ENCODE data around the gene AMH. TPM values are rescaled to one million over a fixed set of nuclear protein-coding genes. Genes with fewer than 3 reads are reported as not detected.
A peak's percentile ranks its signal among the peaks of the same experiment; 100 is the strongest.

AMH gene
- total and polyA plus RNA-seq, 2 of the 13 experiments (the other 11 are each of a cell fraction or from before 2014, with no cell fraction given) = 0.03 to 0.18 TPM

DNA sequence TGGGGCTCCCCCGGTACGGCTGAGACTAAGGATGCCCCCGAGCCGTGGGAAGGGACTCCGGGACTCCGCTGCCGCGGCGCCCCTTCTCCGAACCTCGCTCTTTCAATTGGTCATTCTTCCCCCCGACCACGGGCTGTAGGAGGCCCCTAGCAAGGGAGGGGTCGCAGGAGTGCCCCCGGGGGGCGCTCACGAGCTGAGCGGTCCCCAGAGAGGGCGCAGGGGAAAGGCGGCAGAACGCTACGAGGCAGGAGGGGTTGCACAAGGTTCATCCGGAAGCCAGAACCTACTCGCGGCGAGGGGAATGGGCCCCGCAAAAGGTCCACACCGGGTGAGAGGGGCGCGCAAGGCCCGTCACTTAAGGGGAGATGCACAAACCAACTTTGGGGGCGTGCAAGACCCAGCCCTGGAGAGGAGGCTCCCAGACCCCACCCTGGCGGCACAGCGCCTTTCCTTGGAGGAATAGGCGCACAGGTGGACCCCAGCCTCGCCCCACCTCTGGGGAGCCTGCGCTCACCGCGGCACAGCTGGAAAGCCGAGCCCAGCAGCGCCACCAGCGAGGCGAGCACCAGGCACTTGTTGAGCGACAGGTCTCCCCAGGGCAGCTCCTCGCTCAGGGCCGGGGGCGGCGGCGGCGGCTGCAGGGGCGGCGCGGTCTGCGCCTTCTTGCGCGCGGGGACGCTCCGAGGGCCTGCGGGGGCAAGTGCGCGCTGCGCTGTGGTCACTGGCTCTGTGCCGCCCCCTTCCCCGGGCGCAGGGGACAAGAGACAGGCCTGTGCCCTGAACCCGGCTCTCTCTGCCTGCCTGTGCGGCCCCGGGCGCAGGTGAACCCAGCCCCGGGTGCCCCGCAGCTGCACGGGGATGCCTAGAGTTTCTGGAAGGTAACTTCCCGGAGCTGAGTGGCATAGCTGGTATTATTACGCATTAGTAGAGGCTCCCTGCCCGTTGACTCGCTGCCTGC, 4.3 kb downstream of the AMH start:
- Histone ChIP-seq H3K27ac (ENCODE audit: extremely low read length, insufficient read depth, low read length) (no peak overlapping the region), H2AFZ (ENCODE audit: low read length) (no peak overlapping the region), H3K4me1 (ENCODE audit: insufficient read depth, low read length) (peaks cover 35% of the 10 kb centered on the region), H3K9me3 (ENCODE audit: low read length) (no peaks in the 10 kb centered on the region), H3K27me3 (ENCODE audit: control insufficient read depth in 1 of 2, insufficient read depth in 2 of 2, low read length in 2 of 2) (peaks cover under 1 to 2% of the 10 kb centered on the region in 2 experiments; a peak in 2 of 5 replicates), H4K20me1 (ENCODE audit: insufficient read depth, low read length) (no peaks in the 10 kb centered on the region), H3K4me3 (replicated peaks in 1 of 3; ENCODE audit: insufficient read depth in 1 of 3, low read depth in 2 of 3, low read length in 3 of 3) (peak overlapping the region; percentile 41 to 67 (median 49)), H3K79me2 (ENCODE audit: insufficient read depth, low read length) (no peaks in the 10 kb centered on the region), H3K4me2 (ENCODE audit: low read depth, low read length) (peak overlapping the region; percentile 85), H3K36me3 (replicated peaks in 1 of 2; ENCODE audit: control insufficient read depth in 1 of 2, insufficient read depth in 2 of 2, low read length in 2 of 2) (no peaks in the 10 kb centered on the region), H3K9ac (ENCODE audit: insufficient read depth, low read depth, low read length) (peak overlapping the region; percentile 64)
- ATAC-seq (peak; percentile 65), DNase-seq (ENCODE audit: low spot score) (peak; percentile 45), FAIRE-seq (peak; percentile 61)
- CTCF ChIA-PET (ENCODE audit: low intra/inter-chr PET ratio, low total read pairs) = interaction anchor here (1.4 to 1.9 kb wide), 6 partner anchors 9 to 98 kb away, joined by 3 to 12 read pairs (median 5); partner anchors contain the start of genes PLEKHJ1 and SF3A2
- WGBS (ENCODE audit: low lambda C conversion rate) = no CpG with 5 or more reads among the region's 77 CpGs
- POLR2A ChIA-PET = interaction anchor here (1.0 to 2.3 kb wide), 8 partner anchors 10 to 18 kb away, joined by 3 to 9 read pairs (median 4); partner anchors contain the start of gene PLEKHJ1
- in situ Hi-C loops (cut with HindIII; ENCODE audit: extremely low pct_ligation_motif_present, low pct_unique_long_range_greater_than_20kb) = no loop called here
- no TSS peak for BruUV-seq (replicated peaks)
- intact Hi-C loops (cut with micrococcal nuclease; ENCODE audit: unreplicated experiment) = no loop called here
- peak; percentile 20; the same call in 1 of the 2 replicates for TF ChIP-seq ZNF333 (CRISPR knock-in tag; IDR thresholded peaks at IDR 0.05; ENCODE audit: borderline replicate concordance)
- TF ChIP-seq ZBTB7A (CRISPR knock-in tag; IDR thresholded peaks at IDR 0.05) = peak; percentile 83; the same call in 1 of the 2 replicates
- TF ChIP-seq HNF4A (CRISPR knock-in tag; IDR thresholded peaks at IDR 0.05) = peak; percentile 45; the same call in 1 of the 2 replicates
- TF ChIP-seq ZNF326 (CRISPR knock-in tag; IDR thresholded peaks at IDR 0.05; ENCODE audit: borderline replicate concordance) = no peak
- TF ChIP-seq, protein P1, sequence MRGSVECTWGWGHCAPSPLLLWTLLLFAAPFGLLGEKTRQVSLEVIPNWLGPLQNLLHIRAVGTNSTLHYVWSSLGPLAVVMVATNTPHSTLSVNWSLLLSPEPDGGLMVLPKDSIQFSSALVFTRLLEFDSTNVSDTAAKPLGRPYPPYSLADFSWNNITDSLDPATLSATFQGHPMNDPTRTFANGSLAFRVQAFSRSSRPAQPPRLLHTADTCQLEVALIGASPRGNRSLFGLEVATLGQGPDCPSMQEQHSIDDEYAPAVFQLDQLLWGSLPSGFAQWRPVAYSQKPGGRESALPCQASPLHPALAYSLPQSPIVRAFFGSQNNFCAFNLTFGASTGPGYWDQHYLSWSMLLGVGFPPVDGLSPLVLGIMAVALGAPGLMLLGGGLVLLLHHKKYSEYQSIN (CRISPR knock-in tag; IDR thresholded peaks at IDR 0.05; ENCODE audit: borderline replicate concordance) = no peak
- TF ChIP-seq ZNF777 (CRISPR knock-in tag; IDR thresholded peaks at IDR 0.05) = no peak; the same call in 1 of the 2 replicates
- TF ChIP-seq, protein P2, sequence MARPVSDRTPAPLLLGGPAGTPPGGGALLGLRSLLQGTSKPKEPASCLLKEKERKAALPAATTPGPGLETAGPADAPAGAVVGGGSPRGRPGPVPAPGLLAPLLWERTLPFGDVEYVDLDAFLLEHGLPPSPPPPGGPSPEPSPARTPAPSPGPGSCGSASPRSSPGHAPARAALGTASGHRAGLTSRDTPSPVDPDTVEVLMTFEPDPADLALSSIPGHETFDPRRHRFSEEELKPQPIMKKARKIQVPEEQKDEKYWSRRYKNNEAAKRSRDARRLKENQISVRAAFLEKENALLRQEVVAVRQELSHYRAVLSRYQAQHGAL (CRISPR knock-in tag; IDR thresholded peaks at IDR 0.05; ENCODE audit: not compliant biosample characterization) = peak; percentile 3
- TF ChIP-seq, protein P3, sequence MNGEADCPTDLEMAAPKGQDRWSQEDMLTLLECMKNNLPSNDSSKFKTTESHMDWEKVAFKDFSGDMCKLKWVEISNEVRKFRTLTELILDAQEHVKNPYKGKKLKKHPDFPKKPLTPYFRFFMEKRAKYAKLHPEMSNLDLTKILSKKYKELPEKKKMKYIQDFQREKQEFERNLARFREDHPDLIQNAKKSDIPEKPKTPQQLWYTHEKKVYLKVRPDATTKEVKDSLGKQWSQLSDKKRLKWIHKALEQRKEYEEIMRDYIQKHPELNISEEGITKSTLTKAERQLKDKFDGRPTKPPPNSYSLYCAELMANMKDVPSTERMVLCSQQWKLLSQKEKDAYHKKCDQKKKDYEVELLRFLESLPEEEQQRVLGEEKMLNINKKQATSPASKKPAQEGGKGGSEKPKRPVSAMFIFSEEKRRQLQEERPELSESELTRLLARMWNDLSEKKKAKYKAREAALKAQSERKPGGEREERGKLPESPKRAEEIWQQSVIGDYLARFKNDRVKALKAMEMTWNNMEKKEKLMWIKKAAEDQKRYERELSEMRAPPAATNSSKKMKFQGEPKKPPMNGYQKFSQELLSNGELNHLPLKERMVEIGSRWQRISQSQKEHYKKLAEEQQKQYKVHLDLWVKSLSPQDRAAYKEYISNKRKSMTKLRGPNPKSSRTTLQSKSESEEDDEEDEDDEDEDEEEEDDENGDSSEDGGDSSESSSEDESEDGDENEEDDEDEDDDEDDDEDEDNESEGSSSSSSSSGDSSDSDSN (CRISPR knock-in tag; IDR thresholded peaks at IDR 0.05) = peak; percentile 40; the same call in 1 of the 2 replicates
- TF ChIP-seq RAD21 (CRISPR knock-in tag; IDR thresholded peaks at IDR 0.05) = peak; percentile 57
- TF ChIP-seq, protein P4, sequence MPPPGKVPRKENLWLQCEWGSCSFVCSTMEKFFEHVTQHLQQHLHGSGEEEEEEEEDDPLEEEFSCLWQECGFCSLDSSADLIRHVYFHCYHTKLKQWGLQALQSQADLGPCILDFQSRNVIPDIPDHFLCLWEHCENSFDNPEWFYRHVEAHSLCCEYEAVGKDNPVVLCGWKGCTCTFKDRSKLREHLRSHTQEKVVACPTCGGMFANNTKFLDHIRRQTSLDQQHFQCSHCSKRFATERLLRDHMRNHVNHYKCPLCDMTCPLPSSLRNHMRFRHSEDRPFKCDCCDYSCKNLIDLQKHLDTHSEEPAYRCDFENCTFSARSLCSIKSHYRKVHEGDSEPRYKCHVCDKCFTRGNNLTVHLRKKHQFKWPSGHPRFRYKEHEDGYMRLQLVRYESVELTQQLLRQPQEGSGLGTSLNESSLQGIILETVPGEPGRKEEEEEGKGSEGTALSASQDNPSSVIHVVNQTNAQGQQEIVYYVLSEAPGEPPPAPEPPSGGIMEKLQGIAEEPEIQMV (CRISPR knock-in tag; IDR thresholded peaks at IDR 0.05; ENCODE audit: low read depth) = no peak
- peak; percentile 62 for TF ChIP-seq ZFX (CRISPR knock-in tag; IDR thresholded peaks at IDR 0.05; ENCODE audit: low read depth)
- TF ChIP-seq TMF1 (CRISPR knock-in tag; IDR thresholded peaks at IDR 0.05; ENCODE audit: low read depth) = no peak
- TF ChIP-seq ELF3 (CRISPR knock-in tag; IDR thresholded peaks at IDR 0.05) = peak; percentile 55; the same call in 1 of the 2 replicates
- no peak for TF ChIP-seq LCORL (IDR thresholded peaks at IDR 0.05)
- peak; percentile 72 for TF ChIP-seq LCORL (CRISPR knock-in tag; IDR thresholded peaks at IDR 0.05)
- TF ChIP-seq HNRNPL (IDR thresholded peaks at IDR 0.05; ENCODE audit: low read depth, low read length) = peak; percentile 58; the same call in 1 of the 2 replicates
- peak; percentile 35; the same call in 1 of the 2 replicates for TF ChIP-seq NCOR1 (IDR thresholded peaks at IDR 0.05; ENCODE audit: borderline replicate concordance, low read length)

All from HepG2 (cell line).